HEK293 (cell line): ENCODE measurements around the gene WHRN.

Source experiments
- CTCF ChIA-PET: fragments of 350-600 bp; formaldehyde crosslinking; extraction: SDS; loops from one replicate; lab custom pipeline; 2021; ENCODE audit warnings: antibody characterized with exemption; lab: Yijun Ruan, JAX
- POLR2A ChIA-PET: fragments of 300-600 bp; formaldehyde crosslinking; extraction: SDS; loops from one replicate; lab custom pipeline; 2020; ENCODE audit warnings: antibody characterized with exemption, inconsistent platforms; lab: Yijun Ruan, JAX
- H3K27ac ChIP-seq: fragments of 200-500 bp; sonication (Bioruptor generic); 2 replicates; pipeline ENCODE4 v1.5.1; 2014; ENCODE audit warnings: low read depth, low read length, control low read depth, inconsistent platforms; ENCODE audit errors: extremely low read depth
- H3K36me3 ChIP-seq, 2 experiments: fragments of 200-500 bp in 1 of 2; sonication (Bioruptor generic) in 1 of 2; 1 replicate in 1 of 2; 2 replicates in 1 of 2; pipeline ENCODE4 v1.5.1; 2014 to 2017; ENCODE audit warnings: inconsistent platforms in 2 of 2, low read length in 2 of 2; ENCODE audit not compliant: control insufficient read depth in 2 of 2, insufficient read depth in 1 of 2
- H3K4me1 ChIP-seq: fragments of 200-500 bp; sonication (Bioruptor generic); 2 replicates; pipeline ENCODE4 v1.5.1; 2014; ENCODE audit warnings: mild to moderate bottlenecking, low read length, inconsistent platforms; ENCODE audit not compliant: control insufficient read depth, insufficient read depth
- H3K4me3 ChIP-seq: 2 replicates; pipeline ENCODE4 v1.5.1; 2011; ENCODE audit warnings: low read depth, mild to moderate bottlenecking, control low read depth, low read length, moderate library complexity
- H3K9me3 ChIP-seq: fragments of 200-500 bp; sonication (Bioruptor generic); 2 replicates; pipeline ENCODE4 v1.5.1; 2014; ENCODE audit warnings: low read depth, low read length, inconsistent platforms; ENCODE audit not compliant: control insufficient read depth, insufficient read depth
- GLI4 ChIP-seq: fragments of 450-650 bp; formaldehyde crosslinking; IDR thresholded peaks from 2 replicates; pipeline ENCODE4 v1.5.1; 2016; ENCODE audit warnings: missing biosample characterization, missing genetic modification characterization
- GLIS1 ChIP-seq: fragments of 450-650 bp; formaldehyde crosslinking; IDR thresholded peaks from 2 replicates; pipeline ENCODE4 v1.5.1; 2016; ENCODE audit warnings: missing biosample characterization, missing genetic modification characterization
- YY2 ChIP-seq: fragments of 450-650 bp; formaldehyde crosslinking; IDR thresholded peaks from 2 replicates; pipeline ENCODE4 v1.5.1; 2016; ENCODE audit warnings: missing biosample characterization, missing genetic modification characterization
- ZBTB17 ChIP-seq: fragments of 450-650 bp; formaldehyde crosslinking; IDR thresholded peaks from 2 replicates; pipeline ENCODE4 v1.5.1; 2016; ENCODE audit warnings: missing biosample characterization, missing genetic modification characterization
- ZBTB26 ChIP-seq: fragments of 450-650 bp; formaldehyde crosslinking; optimal IDR thresholded peaks from 2 replicates; pipeline ENCODE3; 2016; ENCODE audit warnings: missing biosample characterization, mild to moderate bottlenecking, missing genetic modification characterization
- ZFP41 ChIP-seq: fragments of 450-650 bp; formaldehyde crosslinking; IDR thresholded peaks from 2 replicates; pipeline ENCODE4 v1.5.1; 2016; ENCODE audit warnings: missing biosample characterization, missing genetic modification characterization, borderline replicate concordance
- ZNF132 ChIP-seq: fragments of 450-650 bp; formaldehyde crosslinking; IDR thresholded peaks from 2 replicates; pipeline ENCODE4 v1.5.1; 2017; ENCODE audit warnings: missing biosample characterization, missing genetic modification characterization, borderline replicate concordance
- ZNF23 ChIP-seq: fragments of 450-650 bp; formaldehyde crosslinking; IDR thresholded peaks from 2 replicates; pipeline ENCODE4 v1.5.1; 2016; ENCODE audit warnings: missing biosample characterization, missing genetic modification characterization, borderline replicate concordance
- ZNF302 ChIP-seq: fragments of 450-650 bp; formaldehyde crosslinking; IDR thresholded peaks from 2 replicates; pipeline ENCODE4 v1.5.1; 2016; ENCODE audit warnings: missing biosample characterization, missing genetic modification characterization, low read depth
- ZNF394 ChIP-seq: fragments of 450-650 bp; formaldehyde crosslinking; IDR thresholded peaks from 2 replicates; pipeline ENCODE4 v1.5.1; 2016; ENCODE audit warnings: missing biosample characterization, missing genetic modification characterization, mild to moderate bottlenecking, moderate library complexity, borderline replicate concordance
- ZNF426 ChIP-seq: fragments of 450-650 bp; formaldehyde crosslinking; IDR thresholded peaks from 2 replicates; pipeline ENCODE4 v1.5.1; 2017; ENCODE audit warnings: missing biosample characterization, missing genetic modification characterization, mild to moderate bottlenecking, inconsistent platforms, moderate library complexity
- ZNF473 ChIP-seq: fragments of 450-650 bp; formaldehyde crosslinking; IDR thresholded peaks from 2 replicates; pipeline ENCODE4 v1.5.1; 2017; ENCODE audit warnings: missing biosample characterization, missing genetic modification characterization
- ZNF501 ChIP-seq: fragments of 450-650 bp; formaldehyde crosslinking; IDR thresholded peaks from 2 replicates; pipeline ENCODE4 v1.5.1; 2016; ENCODE audit warnings: missing biosample characterization, missing genetic modification characterization
- ZNF521 ChIP-seq: fragments of 450-650 bp; formaldehyde crosslinking; IDR thresholded peaks from 2 replicates; pipeline ENCODE4 v1.5.1; 2017; ENCODE audit warnings: missing biosample characterization, mild to moderate bottlenecking, missing genetic modification characterization
- ZNF558 ChIP-seq: fragments of 450-650 bp; formaldehyde crosslinking; IDR thresholded peaks from 2 replicates; pipeline ENCODE4 v1.5.1; 2016; ENCODE audit warnings: missing biosample characterization, missing genetic modification characterization
- ZNF629 ChIP-seq: fragments of 450-650 bp; formaldehyde crosslinking; IDR thresholded peaks from 2 replicates; pipeline ENCODE4 v1.5.1; 2017; ENCODE audit warnings: missing biosample characterization, missing genetic modification characterization
- ZNF747 ChIP-seq: fragments of 450-650 bp; formaldehyde crosslinking; IDR thresholded peaks from 2 replicates; pipeline ENCODE4 v1.5.1; 2016; ENCODE audit warnings: missing biosample characterization, missing genetic modification characterization
- ZNF791 ChIP-seq: fragments of 450-650 bp; formaldehyde crosslinking; IDR thresholded peaks from 2 replicates; pipeline ENCODE4 v1.5.1; 2016; ENCODE audit warnings: missing biosample characterization, missing genetic modification characterization
- ZNF792 ChIP-seq: fragments of 450-650 bp; formaldehyde crosslinking; IDR thresholded peaks from 2 replicates; pipeline ENCODE4 v1.5.1; 2016; ENCODE audit warnings: missing biosample characterization, missing genetic modification characterization
- ZSCAN18 ChIP-seq: fragments of 450-650 bp; formaldehyde crosslinking; IDR thresholded peaks from 2 replicates; pipeline ENCODE4 v1.5.1; 2016; ENCODE audit warnings: missing biosample characterization, missing genetic modification characterization
- TF ChIP-seq, protein P1 (sequence below): fragments of 450-650 bp; formaldehyde crosslinking; IDR thresholded peaks from 2 replicates; pipeline ENCODE4 v1.5.1; 2016; ENCODE audit warnings: missing biosample characterization, missing genetic modification characterization
- TF ChIP-seq, protein P2 (sequence below): fragments of 450-650 bp; formaldehyde crosslinking; IDR thresholded peaks from 2 replicates; pipeline ENCODE4 v1.5.1; 2016; ENCODE audit warnings: missing biosample characterization, missing genetic modification characterization

WHRN gene

GRCh38 chr9:114497727-114498382 is 7.4 kb downstream of the WHRN start:
- H3K4me1 ChIP-seq: peaks cover 3% of the 10 kb centered on the region
- H3K9me3 ChIP-seq: no peaks in the 10 kb centered on the region
- no peak overlapping the region for H3K27ac ChIP-seq
- TF ChIP-seq ZNF473 (tag by site-specific recombination): no peak
- no peak for TF ChIP-seq ZNF394 (tag by site-specific recombination)
- no peak for TF ChIP-seq ZNF501 (tag by site-specific recombination)
- no peak for TF ChIP-seq ZBTB17 (tag by site-specific recombination)
- no peak for TF ChIP-seq ZNF792 (tag by site-specific recombination)
- TF ChIP-seq ZNF426: no peak
- TF ChIP-seq ZNF558 (tag by site-specific recombination): no peak
- no peak for TF ChIP-seq ZFP41 (tag by site-specific recombination)
- TF ChIP-seq ZNF302 (tag by site-specific recombination): no peak
- no peak for TF ChIP-seq ZNF747
- no peak for TF ChIP-seq GLI4 (tag by site-specific recombination)
- no peak for TF ChIP-seq ZNF629 (tag by site-specific recombination)
- TF ChIP-seq, protein P1, sequence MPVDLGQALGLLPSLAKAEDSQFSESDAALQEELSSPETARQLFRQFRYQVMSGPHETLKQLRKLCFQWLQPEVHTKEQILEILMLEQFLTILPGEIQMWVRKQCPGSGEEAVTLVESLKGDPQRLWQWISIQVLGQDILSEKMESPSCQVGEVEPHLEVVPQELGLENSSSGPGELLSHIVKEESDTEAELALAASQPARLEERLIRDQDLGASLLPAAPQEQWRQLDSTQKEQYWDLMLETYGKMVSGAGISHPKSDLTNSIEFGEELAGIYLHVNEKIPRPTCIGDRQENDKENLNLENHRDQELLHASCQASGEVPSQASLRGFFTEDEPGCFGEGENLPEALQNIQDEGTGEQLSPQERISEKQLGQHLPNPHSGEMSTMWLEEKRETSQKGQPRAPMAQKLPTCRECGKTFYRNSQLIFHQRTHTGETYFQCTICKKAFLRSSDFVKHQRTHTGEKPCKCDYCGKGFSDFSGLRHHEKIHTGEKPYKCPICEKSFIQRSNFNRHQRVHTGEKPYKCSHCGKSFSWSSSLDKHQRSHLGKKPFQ (tag by site-specific recombination): no peak
- TF ChIP-seq, all 188 proteins: peak for 0
- POLR2A ChIA-PET: no interaction called here
- Histone ChIP-seq H3K4me3 (no peak overlapping the region), H3K36me3 (no peaks in the 10 kb centered on the region)
- CTCF ChIA-PET: interaction anchor here (1.0 to 4.7 kb wide), 4 partner anchors 9 to 155 kb away, joined by 3 to 15 read pairs (median 3); no protein-coding TSS in a partner anchor

DNA sequence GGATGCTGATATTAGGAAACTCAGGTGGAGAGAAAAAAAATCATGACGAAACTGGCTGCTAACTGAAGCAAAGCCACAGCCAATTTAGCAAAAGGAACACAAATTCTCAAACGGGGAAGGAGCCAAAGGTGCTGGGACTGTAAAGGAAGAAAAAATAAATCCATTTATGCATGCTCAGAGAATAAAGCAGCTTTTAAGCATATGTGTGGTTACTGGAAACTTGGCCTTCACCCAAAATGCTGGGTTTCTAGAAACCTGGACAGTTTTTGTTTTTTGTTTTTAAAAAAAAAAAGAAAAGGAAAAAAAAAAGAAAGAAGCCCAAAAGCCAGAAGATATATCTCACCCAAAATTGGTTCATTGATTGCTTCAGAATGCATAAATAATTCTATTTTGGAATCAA is 8.0 kb downstream of the WHRN start:
- Histone ChIP-seq H3K27ac (no peak overlapping the region), H3K4me3 (no peak overlapping the region), H3K9me3 (no peaks in the 10 kb centered on the region), H3K36me3 (no peaks in the 10 kb centered on the region), H3K4me1 (no peaks in the 10 kb centered on the region)
- POLR2A ChIA-PET: interaction anchor here (1.3 kb wide), 1 partner anchor 90 kb away, joined by 4 read pairs; the partner anchor contains the start of gene ATP6V1G1
- TF ChIP-seq ZBTB17 (tag by site-specific recombination): no peak
- TF ChIP-seq YY2 (tag by site-specific recombination): no peak
- no peak for TF ChIP-seq ZBTB26
- TF ChIP-seq, protein P1 (tag by site-specific recombination): no peak
- no peak for TF ChIP-seq ZNF132 (tag by site-specific recombination)
- CTCF ChIA-PET: interaction anchor here (1.0 to 1.4 kb wide), 5 partner anchors 10 to 156 kb away, joined by 3 read pairs; no protein-coding TSS in a partner anchor

- Histone ChIP-seq H3K9me3 (no peaks in the 10 kb centered on the region), H3K4me1 (no peaks in the 10 kb centered on the region), H3K27ac (no peak overlapping the region), H3K4me3 (no peak overlapping the region), H3K36me3 (no peaks in the 10 kb centered on the region)
- CTCF ChIA-PET: interaction anchor here (0.6 to 1.3 kb wide), 6 partner anchors 9 to 789 kb away, joined by 3 to 4 read pairs (median 3); no protein-coding TSS in a partner anchor
- TF ChIP-seq ZNF791 (tag by site-specific recombination) (no peak), ZNF23 (tag by site-specific recombination) (no peak), GLIS1 (tag by site-specific recombination) (peak; percentile 27; the same call in 1 of the 2 replicates), ZNF521 (no peak), ZSCAN18 (tag by site-specific recombination) (no peak)
- TF ChIP-seq, protein P2, sequence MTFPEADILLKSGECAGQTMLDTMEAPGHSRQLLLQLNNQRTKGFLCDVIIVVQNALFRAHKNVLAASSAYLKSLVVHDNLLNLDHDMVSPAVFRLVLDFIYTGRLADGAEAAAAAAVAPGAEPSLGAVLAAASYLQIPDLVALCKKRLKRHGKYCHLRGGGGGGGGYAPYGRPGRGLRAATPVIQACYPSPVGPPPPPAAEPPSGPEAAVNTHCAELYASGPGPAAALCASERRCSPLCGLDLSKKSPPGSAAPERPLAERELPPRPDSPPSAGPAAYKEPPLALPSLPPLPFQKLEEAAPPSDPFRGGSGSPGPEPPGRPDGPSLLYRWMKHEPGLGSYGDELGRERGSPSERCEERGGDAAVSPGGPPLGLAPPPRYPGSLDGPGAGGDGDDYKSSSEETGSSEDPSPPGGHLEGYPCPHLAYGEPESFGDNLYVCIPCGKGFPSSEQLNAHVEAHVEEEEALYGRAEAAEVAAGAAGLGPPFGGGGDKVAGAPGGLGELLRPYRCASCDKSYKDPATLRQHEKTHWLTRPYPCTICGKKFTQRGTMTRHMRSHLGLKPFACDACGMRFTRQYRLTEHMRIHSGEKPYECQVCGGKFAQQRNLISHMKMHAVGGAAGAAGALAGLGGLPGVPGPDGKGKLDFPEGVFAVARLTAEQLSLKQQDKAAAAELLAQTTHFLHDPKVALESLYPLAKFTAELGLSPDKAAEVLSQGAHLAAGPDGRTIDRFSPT: no peak
- TF ChIP-seq, all 188 proteins: peak for 1
- POLR2A ChIA-PET: interaction anchor here (1.3 kb wide), 1 partner anchor 92 kb away, joined by 4 read pairs; the partner anchor contains the start of gene ATP6V1G1
These were observed 9.3 kb downstream of the WHRN start for GRCh38 chr9:114496011-114496410.
